Gastroesophageal sphincter (tissue), 4 donors: ENCODE measurements around the gene HYCC1. TPM values are rescaled to one million over a fixed set of nuclear protein-coding genes. Genes with fewer than 3 reads are reported as not detected.

ENCODE experiments used
- ATAC-seq: fragments of 150-250 bp; one replicate; pipeline ENCODE4 v1.9.1; 2016; ENCODE audit warnings: mild to moderate bottlenecking, moderate library complexity
- H3K27ac ChIP-seq, 4 donors: fragments of 200-600 bp; sonication (generic) in 3 of 4; 1 replicate in 3 of 4; 2 replicates in 1 of 4; pipeline ENCODE4 v1.5.1; 2016 to 2019
- H3K27me3 ChIP-seq: fragments of 200-600 bp; sonication (generic); one replicate; pipeline ENCODE4 v1.5.1; 2019
- H3K36me3 ChIP-seq, 2 donors: fragments of 200-600 bp; sonication (generic); one replicate each; pipeline ENCODE4 v1.5.1; 2019; ENCODE audit warnings: control low read depth in 1 of 2
- H3K4me1 ChIP-seq, 3 donors: fragments of 200-600 bp; sonication (generic); 1 replicate in 2 of 3; 2 replicates in 1 of 3; pipeline ENCODE4 v1.5.1; 2016 to 2019; ENCODE audit warnings: control low read depth in 2 of 3
- H3K4me3 ChIP-seq, 2 donors: fragments of 200-600 bp; sonication (generic); one replicate each; pipeline ENCODE4 v1.5.1; 2019; ENCODE audit warnings: mild to moderate bottlenecking in 1 of 2, moderate library complexity in 1 of 2
- H3K9me3 ChIP-seq, 3 donors: fragments of 200-600 bp; sonication (generic); one replicate each; pipeline ENCODE4 v1.5.1; 2017 to 2019; ENCODE audit warnings: control low read depth in 2 of 3
- CTCF ChIP-seq, 4 experiments: fragments of 200-600 bp in 2 of 4; fragments of 450-650 bp in 2 of 4; sonication (generic) in 1 of 4; IDR thresholded peaks; one replicate each; pipeline ENCODE4 v1.5.1; 2017 to 2019; ENCODE audit warnings: antibody characterized with exemption in 4 of 4, mild to moderate bottlenecking in 2 of 4, moderate library complexity in 2 of 4
- EP300 ChIP-seq: sonication (generic); formaldehyde crosslinking; IDR thresholded peaks from one replicate; pipeline ENCODE4 v1.6.1; 2017; ENCODE audit warnings: antibody characterized with exemption, mild to moderate bottlenecking
- POLR2A ChIP-seq, 2 donors: fragments of 450-650 bp; IDR thresholded peaks; one replicate each; pipeline ENCODE4 v1.6.1; 2017; ENCODE audit warnings: antibody characterized with exemption in 2 of 2, mild to moderate bottlenecking in 2 of 2, moderate library complexity in 1 of 2
- POLR2AphosphoS5 ChIP-seq: sonication (generic); formaldehyde crosslinking; IDR thresholded peaks from one replicate; pipeline ENCODE4 v1.6.1; 2017; ENCODE audit warnings: antibody characterized with exemption
- WGBS, 2 donors: methylation state at CpG; one replicate each; pipeline ENCODE4 v1.1.5; 2018; ENCODE audit warnings: low coverage in 1 of 2; 5-methylcytosine and 5-hydroxymethylcytosine counted together
- total RNA-seq, 4 donors: library from RNA; depleted of rRNA; stranded (reverse); fragments of >200 nt; gene quantifications; one replicate each; pipeline ENCODE4 v1.1.0, GENCODE V29; 2016

Gene HYCC1
- 10 to 100 TPM; 39.7 to 87.7 (median 52.7) TPM for total RNA-seq

GRCh38 chr7:23013715-23014649, at the start of gene HYCC1:
TSS of gene HYCC1 (minus strand) at chr7:23014130. CDS start at chr7:22991111, 23,019 bp downstream.
- ATAC-seq = peak; percentile 100
- H3K4me3 ChIP-seq = peak within 1 kb of the TSS; percentile 46 to 89
- no peaks in the 10 kb centered on the region for H3K27me3 ChIP-seq
- peak within 1 kb of the TSS; percentile 12 to 93 (median 88) for H3K27ac ChIP-seq
- 9 to 13% methylated on average over 3 to 6 of the region's 61 CpGs for WGBS, 2 donors
- no peaks in the 10 kb centered on the region for H3K9me3 ChIP-seq
- peaks cover 8 to 55% (median 14%) of the 10 kb centered on the region in 3 donors for H3K4me1 ChIP-seq
- H3K36me3 ChIP-seq = no peaks in the 10 kb centered on the region
- peak; percentile 90 for TF ChIP-seq POLR2AphosphoS5
- TF ChIP-seq POLR2A (IDR thresholded peaks at IDR 0.05) = peak; percentile 87 to 89
- TF ChIP-seq CTCF (IDR thresholded peaks at IDR 0.05) = peak; percentile 62 to 86 (median 74)
- no peak for TF ChIP-seq EP300

- no peaks in the 10 kb centered on the region for H3K9me3 ChIP-seq
- H3K36me3 ChIP-seq = no peaks in the 10 kb centered on the region
- H3K27me3 ChIP-seq = no peaks in the 10 kb centered on the region
- H3K4me1 ChIP-seq = peaks cover 0 to 7% (median 0%) of the 10 kb centered on the region in 3 donors
- H3K27ac ChIP-seq = peak overlapping the region in 2 of 4 donors; percentile 26 to 31
- no peak for TF ChIP-seq EP300
- TF ChIP-seq CTCF (IDR thresholded peaks at IDR 0.05) = no peak
- no peak for TF ChIP-seq POLR2A (IDR thresholded peaks at IDR 0.05)
- TF ChIP-seq POLR2AphosphoS5 = no peak
- 61 to 72% methylated on average over 6 of the region's 7 CpGs for WGBS, 2 donors
- no peak overlapping the region for H3K4me3 ChIP-seq
- no peak for ATAC-seq
Measured at GRCh38 chr7:23062452-23062851, 48.5 kb upstream of the HYCC1 start.

DNA sequence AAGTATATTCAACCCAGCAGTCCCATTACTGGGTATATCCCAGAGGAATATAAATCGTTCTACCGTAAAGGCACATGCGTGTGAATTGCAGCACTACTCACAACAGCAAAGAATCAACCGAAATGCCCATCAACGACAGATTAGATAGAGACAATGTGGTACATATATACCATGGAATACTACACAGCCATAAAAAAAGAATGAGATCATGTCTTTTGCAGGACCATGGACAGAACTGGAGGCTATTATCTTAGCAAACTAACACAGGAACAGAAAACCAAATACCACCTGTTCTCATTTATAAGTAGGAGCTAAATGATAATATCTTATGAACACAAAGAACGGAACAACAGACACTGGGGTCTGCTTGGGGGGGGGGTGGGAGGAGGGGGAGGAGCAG, 47.4 kb upstream of the HYCC1 start:
- Histone ChIP-seq H3K36me3 (no peaks in the 10 kb centered on the region), H3K27ac (no peak overlapping the region), H3K4me3 (no peak overlapping the region), H3K9me3 (no peaks in the 10 kb centered on the region), H3K27me3 (no peaks in the 10 kb centered on the region), H3K4me1 (no peaks in the 10 kb centered on the region)
- TF ChIP-seq EP300 (no peak), CTCF (IDR thresholded peaks at IDR 0.05) (no peak), POLR2A (IDR thresholded peaks at IDR 0.05) (no peak), POLR2AphosphoS5 (no peak)
- ATAC-seq = no peak
- 96% methylated on average over 6 of the region's 6 CpGs; no CpG with 5 or more reads in 1 of the 2 donors for WGBS, 2 donors

- no peaks in the 10 kb centered on the region for H3K9me3 ChIP-seq
- H3K36me3 ChIP-seq = no peaks in the 10 kb centered on the region
- WGBS, 2 donors = 26 to 42% methylated on average over 5 to 6 of the region's 6 CpGs
- no peak overlapping the region for H3K4me3 ChIP-seq
- TF ChIP-seq POLR2AphosphoS5 (no peak), CTCF (IDR thresholded peaks at IDR 0.05) (no peak), POLR2A (IDR thresholded peaks at IDR 0.05) (no peak), EP300 (no peak)
- no peaks in the 10 kb centered on the region for H3K27me3 ChIP-seq
- H3K27ac ChIP-seq = peak overlapping the region in 1 of 4 donors; percentile 19
- H3K4me1 ChIP-seq = no peaks in the 10 kb centered on the region
- no peak for ATAC-seq
Measured at GRCh38 chr7:23058408-23059096, 44.6 kb upstream of the HYCC1 start.
